H1 (cell line): ENCODE data around the gene GPR139. TPM values are rescaled to one million over a fixed set of nuclear protein-coding genes. Genes with fewer than 3 reads are reported as not detected.
A peak's percentile ranks its signal among the peaks of the same experiment; 100 is the strongest.

ENCODE experiments used
- CTCF ChIA-PET: fragments of 300-600 bp; sonication (Branson Sonifier 250); formaldehyde crosslinking; loops from one replicate; lab custom pipeline; 2021; ENCODE audit not compliant: partially characterized antibody; lab: Charles Lee
- POLR2A ChIA-PET: fragments of 300-600 bp; sonication (Branson Sonifier 250); formaldehyde crosslinking; loops from one replicate; lab custom pipeline; 2021; ENCODE audit warnings: inconsistent platforms; ENCODE audit not compliant: partially characterized antibody; lab: Charles Lee
- DNase-seq, 2 experiments: peaks; one replicate each; pipeline versions ENCODE4 v3.0.0 to v3.0.0-alpha.2; 2010 to 2022; ENCODE audit warnings: low spot score in 2 of 2, low read depth in 1 of 2, mixed read lengths in 1 of 2
- FAIRE-seq: peaks from 2 replicates; lab custom pipeline; 2011; peaks lifted over from hg19 to GRCh38; lab: Jason Lieb, UNC
- H2AFZ ChIP-seq: 2 replicates; pipeline ENCODE4 v1.8.1; 2012; ENCODE audit warnings: low read length, inconsistent platforms
- H2AK5ac ChIP-seq: 2 replicates; pipeline ENCODE4 v1.6.1; 2013; ENCODE audit warnings: low read depth, low read length
- H2BK120ac ChIP-seq: replicated peaks from 2 replicates; pipeline ENCODE3; 2013; ENCODE audit warnings: low read depth, low read length, inconsistent platforms
- H2BK12ac ChIP-seq: 2 replicates; pipeline ENCODE4 v1.6.1; 2013; ENCODE audit warnings: low read depth, low read length
- H2BK15ac ChIP-seq: 2 replicates; pipeline ENCODE4 v1.6.1; 2013; ENCODE audit warnings: low read length
- H2BK20ac ChIP-seq: 2 replicates; pipeline ENCODE4 v1.6.1; 2013; ENCODE audit warnings: low read length
- H2BK5ac ChIP-seq: 2 replicates; pipeline ENCODE4 v1.6.1; 2013; ENCODE audit warnings: low read depth, low read length
- H3K14ac ChIP-seq: 2 replicates; pipeline ENCODE4 v1.6.1; 2013; ENCODE audit warnings: inconsistent platforms; ENCODE audit not compliant: insufficient read length
- H3K18ac ChIP-seq: 2 replicates; pipeline ENCODE4 v1.6.1; 2013; ENCODE audit warnings: low read length; ENCODE audit errors: extremely low read depth
- H3K23ac ChIP-seq: 2 replicates; pipeline ENCODE4 v1.6.1; 2013; ENCODE audit warnings: inconsistent platforms; ENCODE audit not compliant: insufficient read length
- H3K23me2 ChIP-seq: 2 replicates; pipeline ENCODE4 v1.6.1; 2013; ENCODE audit warnings: low read depth, low read length
- H3K27ac ChIP-seq: 2 replicates; pipeline ENCODE4 v1.6.1; 2011; ENCODE audit warnings: low read depth, low read length, inconsistent platforms
- H3K27me3 ChIP-seq, 4 experiments: replicated peaks in 1 of 4; 1 replicate in 1 of 4; 2 replicates in 3 of 4; pipeline versions ENCODE4 v1.6.1 to v1.8.1; 2011 to 2013; ENCODE audit warnings: low read length in 3 of 4, mild to moderate bottlenecking in 3 of 4, inconsistent platforms in 2 of 4, mixed read lengths in 2 of 4, moderate library complexity in 1 of 4; ENCODE audit not compliant: control insufficient read depth in 3 of 4, insufficient read depth in 3 of 4; ENCODE audit errors: extremely low read depth in 1 of 4
- H3K36me3 ChIP-seq, 4 experiments: 2 replicates each; pipeline versions ENCODE4 v1.6.1 to v1.8.1; 2011 to 2013; ENCODE audit warnings: mild to moderate bottlenecking in 4 of 4, low read length in 3 of 4, moderate library complexity in 2 of 4, control low read depth in 1 of 4, inconsistent platforms in 1 of 4; ENCODE audit not compliant: insufficient read depth in 4 of 4, control insufficient read depth in 2 of 4
- H3K4ac ChIP-seq: replicated peaks from 2 replicates; pipeline ENCODE3; 2013; ENCODE audit warnings: low read length, low read depth, mixed read lengths, inconsistent platforms; ENCODE audit not compliant: insufficient read length
- H3K4me1 ChIP-seq, 4 experiments: replicated peaks in 1 of 4; 1 replicate in 1 of 4; 2 replicates in 3 of 4; pipeline versions ENCODE4 v1.6.1 to v1.8.1; 2011 to 2013; ENCODE audit warnings: low read length in 3 of 4, inconsistent platforms in 2 of 4, mixed read lengths in 1 of 4; ENCODE audit not compliant: insufficient read depth in 4 of 4, control insufficient read depth in 3 of 4
- H3K4me2 ChIP-seq, 2 experiments: 2 replicates each; pipeline versions ENCODE4 v1.6.1 to v1.8.1; 2011 to 2013; ENCODE audit warnings: low read depth in 2 of 2, low read length in 2 of 2, control low read depth in 1 of 2, inconsistent platforms in 1 of 2, mild to moderate bottlenecking in 1 of 2; ENCODE audit not compliant: insufficient read depth in 1 of 2
- H3K4me3 ChIP-seq, 4 experiments: fragments of 200-600, 300-600 bp in 1 of 4; sonication (generic), shearing (Covaris generic), sonication (Bioruptor Twin) in 1 of 4; 2 replicates each; pipeline versions ENCODE4 v1.5.1 to v1.8.1; 2011 to 2016; ENCODE audit warnings: low read length in 4 of 4, low read depth in 3 of 4, control low read depth in 2 of 4, inconsistent platforms in 2 of 4, mild to moderate bottlenecking in 2 of 4, mixed read lengths in 1 of 4, moderate library complexity in 1 of 4; ENCODE audit not compliant: insufficient read depth in 2 of 4; ENCODE audit errors: extremely low read depth in 1 of 4
- H3K56ac ChIP-seq: replicated peaks from 2 replicates; pipeline ENCODE3; 2013; ENCODE audit warnings: low read depth, mild to moderate bottlenecking, mixed read lengths, low read length, inconsistent platforms; ENCODE audit not compliant: insufficient read length
- H3K79me1 ChIP-seq: 2 replicates; pipeline ENCODE4 v1.6.1; 2013; ENCODE audit warnings: low read depth, low read length, control low read depth
- H3K79me2 ChIP-seq, 2 experiments: 2 replicates each; pipeline versions ENCODE4 v1.6.1 to v1.8.1; 2012 to 2013; ENCODE audit warnings: low read length in 2 of 2, mild to moderate bottlenecking in 2 of 2, inconsistent platforms in 1 of 2; ENCODE audit not compliant: insufficient read depth in 2 of 2, control insufficient read depth in 1 of 2
- H3K9ac ChIP-seq, 4 experiments: replicated peaks in 1 of 4; 1 replicate in 1 of 4; 2 replicates in 3 of 4; pipeline versions ENCODE4 v1.6.1 to v1.8.1; 2011 to 2013; ENCODE audit warnings: low read depth in 3 of 4, low read length in 3 of 4, control low read depth in 2 of 4, mild to moderate bottlenecking in 2 of 4, moderate library complexity in 2 of 4, inconsistent platforms in 1 of 4; ENCODE audit errors: extremely low read depth in 1 of 4
- H3K9me3 ChIP-seq, 2 experiments: 2 replicates each; pipeline versions ENCODE4 v1.6.1 to v1.8.1; 2012 to 2013; ENCODE audit warnings: mild to moderate bottlenecking in 2 of 2, moderate library complexity in 2 of 2, control low read depth in 1 of 2, inconsistent platforms in 1 of 2, low read depth in 1 of 2, low read length in 1 of 2, mixed read lengths in 1 of 2; ENCODE audit not compliant: insufficient read depth in 2 of 2
- H4K20me1 ChIP-seq, 2 experiments: replicated peaks in 1 of 2; 2 replicates each; pipeline versions ENCODE3 to v1.8.1; 2011 to 2013; ENCODE audit warnings: inconsistent platforms in 2 of 2, low read length in 2 of 2, mild to moderate bottlenecking in 1 of 2; ENCODE audit not compliant: insufficient read depth in 2 of 2, control insufficient read depth in 1 of 2
- H4K5ac ChIP-seq: 2 replicates; pipeline ENCODE4 v1.6.1; 2013; ENCODE audit warnings: low read length, low read depth, mixed read lengths, inconsistent platforms; ENCODE audit not compliant: insufficient read length
- H4K8ac ChIP-seq: 2 replicates; pipeline ENCODE4 v1.8.0; 2013; ENCODE audit warnings: mild to moderate bottlenecking, moderate library complexity, low read length, inconsistent platforms; ENCODE audit not compliant: insufficient read depth; ENCODE audit errors: extremely low read depth
- H4K91ac ChIP-seq: replicated peaks from 2 replicates; pipeline ENCODE3; 2013; ENCODE audit warnings: low read length, mixed read lengths, inconsistent platforms; ENCODE audit not compliant: insufficient read length
- CREB1 ChIP-seq: IDR thresholded peaks from 2 replicates; pipeline ENCODE4 v1.6.1; 2012; ENCODE audit warnings: inconsistent platforms
- FOSL1 ChIP-seq: IDR thresholded peaks from 2 replicates; pipeline ENCODE4 v1.6.1; 2011; ENCODE audit warnings: mild to moderate bottlenecking, low read depth, low read length, moderate library complexity; ENCODE audit not compliant: insufficient read depth
- HDAC2 ChIP-seq, 2 experiments: fragments of 300-600 bp in 1 of 2; sonication (generic) in 1 of 2; IDR thresholded peaks; 2 replicates each; pipeline ENCODE4 v1.6.1; 2011 to 2012; ENCODE audit warnings: low read depth in 2 of 2, low read length in 2 of 2, mild to moderate bottlenecking in 2 of 2, moderate library complexity in 2 of 2, borderline replicate concordance in 1 of 2, inconsistent platforms in 1 of 2
- KDM4A ChIP-seq: IDR thresholded peaks from one replicate; pipeline ENCODE4 v1.7.1; 2012; ENCODE audit warnings: low read depth, mild to moderate bottlenecking, moderate library complexity, low read length, inconsistent platforms; ENCODE audit not compliant: severe bottlenecking
- RAD21 ChIP-seq, 2 experiments: IDR thresholded peaks in 1 of 2; conservative IDR thresholded peaks in 1 of 2; 2 replicates each; pipeline ENCODE4 v1.6.1; 2011; ENCODE audit warnings: low read depth in 2 of 2, low read length in 2 of 2, improper control_type of control experiment in 1 of 2, inconsistent platforms in 1 of 2, mild to moderate bottlenecking in 1 of 2, moderate library complexity in 1 of 2
- RNF2 ChIP-seq: fragments of 200-900, 300-1000 bp; sonication (generic); IDR thresholded peaks from 2 replicates; pipeline ENCODE4 v1.7.1; 2016; ENCODE audit warnings: borderline replicate concordance, low read depth, mild to moderate bottlenecking, antibody characterized with exemption, low read length; ENCODE audit not compliant: poor library complexity, severe bottlenecking; ENCODE audit errors: missing control alignments
- SIN3A ChIP-seq, 2 experiments: IDR thresholded peaks in 1 of 2; conservative IDR thresholded peaks in 1 of 2; 2 replicates each; pipeline ENCODE4 v1.6.1; 2011 to 2012; ENCODE audit warnings: low read length in 2 of 2, improper control_type of control experiment in 1 of 2, low read depth in 1 of 2, mild to moderate bottlenecking in 1 of 2
- SUZ12 ChIP-seq: fragments of 200-600 bp; sonication (generic); IDR thresholded peaks from 2 replicates; pipeline ENCODE4 v1.6.1; 2012; ENCODE audit warnings: mild to moderate bottlenecking, inconsistent platforms, low read length, moderate library complexity, mixed read lengths
- TAF1 ChIP-seq: IDR thresholded peaks from 2 replicates; pipeline ENCODE4 v1.6.1; 2011; ENCODE audit warnings: mild to moderate bottlenecking, low read depth, low read length
- TCF12 ChIP-seq: IDR thresholded peaks from 2 replicates; pipeline ENCODE4 v1.6.1; 2011; ENCODE audit warnings: low read depth, mild to moderate bottlenecking, low read length
- YY1 ChIP-seq: IDR thresholded peaks from 2 replicates; pipeline ENCODE4 v1.6.1; 2011; ENCODE audit warnings: low read depth, mild to moderate bottlenecking, low read length
- ZNF274 ChIP-seq: IDR thresholded peaks from 2 replicates; pipeline ENCODE4 v1.7.0; 2012; ENCODE audit warnings: low read length, borderline replicate concordance; ENCODE audit errors: extremely low read depth
- WGBS, 2 experiments: shearing (Covaris generic) in 1 of 2; methylation state at CpG; one replicate each; pipeline versions ENCODE4 v1.1.6 to v1.1.7; 2013 to 2015; ENCODE audit warnings: low lambda C conversion rate in 2 of 2, mixed read lengths in 2 of 2, inconsistent platforms in 1 of 2, low coverage in 1 of 2, missing lambda C conversion rate in 1 of 2; ENCODE audit not compliant: insufficient replicate concordance in 2 of 2, insufficient coverage in 1 of 2, insufficient read length in 1 of 2; ENCODE audit errors: extremely low coverage in 1 of 2, missing lambda C conversion rate in 1 of 2; 5-methylcytosine and 5-hydroxymethylcytosine counted together
- polyA plus RNA-seq, 7 experiments: library from polyadenylated mRNA; depleted of rRNA in 3 of 7; stranded (reverse) in 5 of 7; unstranded in 2 of 7; fragments of >200 nt in 5 of 7; fragments of 200-250 nt in 2 of 7; gene quantifications; 1 replicate in 5 of 7; 2 replicates in 1 of 7; 4 replicates in 1 of 7; pipeline versions ENCODE4 v1.2.1 to v1.2.3, GENCODE V29; 2011 to 2013; ENCODE audit warnings: missing spikeins in 2 of 7, mixed read lengths in 2 of 7
- total RNA-seq: library from RNA; stranded (reverse); fragmentation: NEBNext Ultra II Directional; extraction: Animal tissue kit (Norgen Biotek cat#: 25700); gene quantifications from 2 replicates; pipeline ENCODE4 v1.2.1, GENCODE V29; 2021

GPR139 gene
- total and polyA plus RNA-seq, 2 of the 8 experiments (the other 6 are each of a cell fraction or from before 2014, with no cell fraction given) = 0.84 to 2.2 TPM

GRCh38 chr16:20075243-20075642, 1.6 kb upstream of the GPR139 start:
- no peaks in the 10 kb centered on the region for H3K9me3 ChIP-seq
- H2BK20ac ChIP-seq = 0 out of 2 replicates have a peak overlapping the region, but pooled peaks have one; percentile 64
- ChIA-PET POLR2A (interaction anchor here (0.7 kb wide), 1 partner anchor 435 kb away, joined by 3 read pairs; no protein-coding TSS in a partner anchor), CTCF (interaction anchor here (0.6 to 3.2 kb wide), 9 partner anchors 24 to 305 kb away, joined by 3 to 13 read pairs (median 3); no protein-coding TSS in a partner anchor)
- H4K20me1 ChIP-seq = peaks cover 0 to 4% of the 10 kb centered on the region in 2 experiments
- H3K4ac ChIP-seq = no peak overlapping the region
- no peak overlapping the region; the same call in 1 of the 2 replicates for H2BK12ac ChIP-seq
- no peak overlapping the region for H2BK120ac ChIP-seq
- H3K4me3 ChIP-seq = no peak overlapping the region
- no peak overlapping the region for H4K5ac ChIP-seq
- H2AK5ac ChIP-seq = no peak overlapping the region
- peaks cover 7 to 23% (median 15%) of the 10 kb centered on the region in 4 experiments for H3K4me1 ChIP-seq
- FAIRE-seq = no peak
- H3K18ac ChIP-seq = no peak overlapping the region
- no peak overlapping the region for H4K8ac ChIP-seq
- no peak overlapping the region for H3K23ac ChIP-seq
- H2AFZ ChIP-seq = no peak overlapping the region
- 64% methylated on average over 4 of the region's 4 CpGs; no CpG with 5 or more reads in 1 of the 2 experiments for WGBS, 2 experiments
- no peak overlapping the region for H3K27ac ChIP-seq
- H3K79me1 ChIP-seq = no peaks in the 10 kb centered on the region; the same call in 1 of the 2 replicates
- H3K4me2 ChIP-seq = peak overlapping the region in 1 of 2 experiments; percentile 85; a peak in 1 of 4 replicates
- H3K36me3 ChIP-seq = no peaks in the 10 kb centered on the region
- H4K91ac ChIP-seq = no peak overlapping the region
- no peak for DNase-seq
- peaks cover 21% of the 10 kb centered on the region for H3K23me2 ChIP-seq
- no peak overlapping the region for H3K56ac ChIP-seq
- H3K27me3 ChIP-seq = peaks cover 3 to 37% (median 34%) of the 10 kb centered on the region in 4 experiments
- no peak overlapping the region for H3K9ac ChIP-seq
- H2BK15ac ChIP-seq = peak overlapping the region; percentile 89; the same call in 1 of the 2 replicates
- no peak overlapping the region for H3K14ac ChIP-seq
- H3K79me2 ChIP-seq = 0 out of 4 replicates have a peak, but pooled peaks cover 0 to 8% of the 10 kb centered on the region in 2 experiments
- no peak overlapping the region for H2BK5ac ChIP-seq
- TF ChIP-seq TCF12 (no peak), SIN3A (conservative IDR thresholded peaks at IDR 0.05 in 1 of 2, IDR thresholded peaks at IDR 0.05 in 1 of 2; ENCODE audit: low read depth in 1 of 2, low read length in 2 of 2) (no peak), RNF2 (no peak), HDAC2 (IDR thresholded peaks at IDR 0.05; ENCODE audit: borderline replicate concordance in 1 of 2, low read depth in 2 of 2, low read length in 2 of 2) (no peak), KDM4A (no peak), YY1 (no peak), RAD21 (IDR thresholded peaks at IDR 0.05 in 1 of 2, conservative IDR thresholded peaks at IDR 0.05 in 1 of 2; ENCODE audit: low read depth in 2 of 2, low read length in 2 of 2) (no peak), CREB1 (no peak), ZNF274 (no peak), SUZ12 (no peak), FOSL1 (no peak), TAF1 (no peak)
